ENCODE data around the gene TAP1.

The TAP1 gene

GRCh38 chr6:32803416-32803815, 50.1 kb downstream of the TAP1 start:
- no peak for DNase-seq (ENCODE audit: low read depth)
- H3K4me3 ChIP-seq (ENCODE audit: low read depth, low read length), result no peak overlapping the region
- TF ChIP-seq CTCF (conservative IDR thresholded peaks at IDR 0.05; ENCODE audit: low read depth, low read length), result no peak

GRCh38 chr6:32799740-32800139, 53.8 kb downstream of the TAP1 start:
- H3K4me3 ChIP-seq (ENCODE audit: low read depth, low read length), result no peak overlapping the region
- no peak for DNase-seq (ENCODE audit: low read depth)
- TF ChIP-seq CTCF (conservative IDR thresholded peaks at IDR 0.05; ENCODE audit: low read depth, low read length), result no peak

GRCh38 chr6:32799168-32799567, 54.3 kb downstream of the TAP1 start:
- no peak for TF ChIP-seq CTCF (conservative IDR thresholded peaks at IDR 0.05; ENCODE audit: low read depth, low read length)
- DNase-seq (ENCODE audit: low read depth), result no peak
- H3K4me3 ChIP-seq (ENCODE audit: low read depth, low read length), result no peak overlapping the region

- peak; percentile 71 for DNase-seq (ENCODE audit: low read depth)
- TF ChIP-seq CTCF (conservative IDR thresholded peaks at IDR 0.05; ENCODE audit: low read depth, low read length), result peak; percentile 87
- H3K4me3 ChIP-seq (ENCODE audit: low read depth, low read length), result peak overlapping the region; percentile 23
Observed at GRCh38 chr6:32796848-32797776, 56.4 kb downstream of the TAP1 start.
